GM12891 (cell line): ENCODE data around the gene CMC4.

Source experiments
- PAX5 ChIP-seq: IDR thresholded peaks from 2 replicates; pipeline ENCODE4 v1.6.1; 2011; ENCODE audit warnings: low read length, moderate library complexity, mild to moderate bottlenecking; ENCODE audit not compliant: insufficient read depth, severe bottlenecking
- POLR2AphosphoS5 ChIP-seq: IDR thresholded peaks from 2 replicates; pipeline ENCODE4 v1.6.1; 2011; ENCODE audit warnings: low read depth, low read length, control low read depth
- SPI1 ChIP-seq: IDR thresholded peaks from 2 replicates; pipeline ENCODE4 v1.6.1; 2011; ENCODE audit warnings: low read depth, low read length, control low read depth

- TF ChIP-seq POLR2AphosphoS5 = no peak
- no peak for TF ChIP-seq PAX5
- no peak for TF ChIP-seq SPI1
Observed at GRCh38 chrX:155115174-155115819, 44.4 kb upstream of the CMC4 start.
